GM12801 (cell line): ENCODE results near the gene DOCK7.

Experiments
- CTCF ChIP-seq: IDR thresholded peaks from one replicate; pipeline ENCODE4 v1.5.1; 2011; ENCODE audit warnings: control low read depth; ENCODE audit not compliant: insufficient read length; ENCODE audit errors: extremely low read depth

Gene DOCK7

DNA sequence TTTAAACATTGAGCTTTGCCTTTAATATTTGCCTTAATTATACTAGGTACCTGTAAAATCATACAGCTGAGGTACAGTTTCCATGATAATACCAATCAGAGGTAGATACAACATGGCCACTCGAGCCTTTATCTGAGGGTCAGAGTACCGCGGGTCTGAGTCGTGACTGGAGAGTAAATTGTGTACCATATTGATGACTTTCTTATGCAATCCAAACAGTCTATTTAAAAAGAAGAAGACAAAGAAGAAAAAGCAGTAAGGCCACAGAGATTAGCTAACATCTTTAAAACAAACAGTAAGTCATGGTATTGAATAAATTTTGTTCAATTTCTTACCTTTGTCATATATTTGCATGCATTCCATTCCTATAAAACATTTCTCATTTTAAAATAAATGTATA lies 159.0 kb downstream of the DOCK7 start:
- TF ChIP-seq CTCF = no peak

- no peak for TF ChIP-seq CTCF
Measured at GRCh38 chr1:62528015-62528414, 160.2 kb downstream of the DOCK7 start.

GRCh38 chr1:62523860-62524259 lies 164.3 kb downstream of the DOCK7 start:
- no peak for TF ChIP-seq CTCF

GRCh38 chr1:62516600-62516999 lies 171.6 kb downstream of the DOCK7 start:
- TF ChIP-seq CTCF = no peak

DNA sequence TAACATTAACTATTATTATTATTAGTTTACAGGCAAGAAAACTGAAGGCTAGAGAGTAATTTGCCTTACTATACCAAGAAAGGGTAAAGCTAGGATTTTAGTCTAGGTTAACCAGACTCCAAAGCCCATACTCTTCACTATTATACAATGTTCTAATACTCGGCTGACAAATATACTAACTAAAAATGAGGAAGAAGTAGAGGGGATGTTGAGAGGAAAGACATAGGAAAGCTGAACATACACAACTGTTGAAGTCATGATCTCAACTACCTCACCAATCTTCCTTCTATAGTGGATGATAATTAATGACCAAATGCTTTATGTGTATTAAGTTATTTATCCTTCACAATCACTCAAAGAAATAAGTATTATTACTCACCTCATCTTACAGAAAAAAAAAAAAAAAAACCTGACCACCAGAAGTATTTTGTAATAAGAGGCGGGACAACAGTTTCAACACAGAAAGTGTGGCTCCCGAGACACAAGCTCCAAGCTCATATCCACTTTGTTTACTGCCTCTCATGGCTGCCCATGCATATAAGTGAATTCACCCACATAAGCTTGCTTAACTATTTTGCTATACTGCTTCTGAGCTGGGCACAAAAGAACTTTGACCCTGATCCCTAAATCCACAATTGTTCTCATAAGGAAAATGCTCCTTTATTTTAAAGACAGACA lies 173.3 kb downstream of the DOCK7 start:
- TF ChIP-seq CTCF = no peak

DNA sequence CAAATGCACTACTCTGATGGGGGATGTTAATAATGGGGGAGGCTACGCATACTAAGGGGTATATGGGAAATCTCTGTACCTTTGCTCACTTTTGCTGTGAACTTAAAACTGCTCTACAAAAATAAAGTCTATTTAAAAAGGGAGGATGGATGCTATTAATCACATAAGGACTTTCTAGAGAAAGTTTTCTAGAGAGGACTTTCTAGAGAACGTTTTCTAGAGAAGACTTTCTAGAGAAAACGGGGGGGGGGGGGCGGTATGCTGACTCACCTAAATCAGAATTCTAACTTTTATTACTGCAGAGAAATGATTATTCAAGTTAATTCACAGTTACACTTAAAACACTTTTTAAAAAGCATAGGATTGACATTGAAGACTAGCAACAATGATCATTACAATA lies 175.2 kb downstream of the DOCK7 start:
- TF ChIP-seq CTCF = no peak

- no peak for TF ChIP-seq CTCF
Measured at GRCh38 chr1:62509028-62509427, 179.2 kb downstream of the DOCK7 start.

- no peak for TF ChIP-seq CTCF
Measured at GRCh38 chr1:62508187-62508758, 179.9 kb downstream of the DOCK7 start.
